Inferior parietal cortex (tissue), 1 donor: ENCODE measurements around the gene ATAD1.
"Not testable (repeated sequence)": the region's sequence is repeated elsewhere in the genome, so short reads cannot be mapped to it uniquely, and the experiment has no call there.

ENCODE experiments used
- DNase-seq: peaks from one replicate; pipeline ENCODE4 v3.0.0-alpha.2; 2016; ENCODE audit errors: extremely low spot score

ATAD1 gene

GRCh38 chr10:87817609-87818504, at the start of gene ATAD1:
Gene ATAD1 (minus strand): TSS chr10:87818226. CDS start chr10:87814599, 3,627 bp downstream.
- peak; percentile 89 for DNase-seq

- DNase-seq = no peak
Observed at GRCh38 chr10:87867453-87867852, 49.4 kb upstream of the ATAD1 start.

- DNase-seq = no peak
Observed at GRCh38 chr10:87866412-87866974, 48.5 kb upstream of the ATAD1 start.

GRCh38 chr10:87865241-87865881, 47.3 kb upstream of the ATAD1 start:
- no peak for DNase-seq

- DNase-seq = no peak
Observed at GRCh38 chr10:87864496-87865059, 46.6 kb upstream of the ATAD1 start.

- not testable (repeated sequence) for DNase-seq
Observed at GRCh38 chr10:87863951-87864495, 46.0 kb upstream of the ATAD1 start.

- DNase-seq = peak; percentile 85
Observed at GRCh38 chr10:87863053-87863943, 45.3 kb upstream of the ATAD1 start, which contains the start of the genes KLLN and PTEN. Gene KLLN (minus strand): TSS chr10:87863533. CDS start chr10:87862487, 1,046 bp downstream. Gene PTEN (plus strand): TSS chr10:87863625. CDS start chr10:87864470, 845 bp downstream.

- no peak for DNase-seq
Observed at GRCh38 chr10:87862679-87863052, 44.6 kb upstream of the ATAD1 start.

- peak; percentile 96 for DNase-seq
Observed at GRCh38 chr10:87861953-87862678, 44.1 kb upstream of the ATAD1 start.

GRCh38 chr10:87861566-87861952, 43.5 kb upstream of the ATAD1 start:
- DNase-seq = no peak

GRCh38 chr10:87860816-87861403, 42.9 kb upstream of the ATAD1 start:
- no peak for DNase-seq

GRCh38 chr10:87860156-87860795, 42.2 kb upstream of the ATAD1 start:
- no peak for DNase-seq

- DNase-seq = not testable (repeated sequence)
Observed at GRCh38 chr10:87855665-87856064, 37.6 kb upstream of the ATAD1 start.

- DNase-seq = not testable (repeated sequence)
Observed at GRCh38 chr10:87855247-87855646, 37.2 kb upstream of the ATAD1 start.

- no peak for DNase-seq
Observed at GRCh38 chr10:87852089-87852488, 34.1 kb upstream of the ATAD1 start.

- peak; percentile 50 for DNase-seq
Observed at GRCh38 chr10:87850742-87851205, 32.7 kb upstream of the ATAD1 start.

- no peak for DNase-seq
Observed at GRCh38 chr10:87849001-87849400, 31.0 kb upstream of the ATAD1 start.

GRCh38 chr10:87847550-87847949, 29.5 kb upstream of the ATAD1 start:
- no peak for DNase-seq

GRCh38 chr10:87846711-87847110, 28.7 kb upstream of the ATAD1 start:
- not testable (repeated sequence) for DNase-seq
